K562 (cell line): Measurements from ENCODE around the gene BMF. TPM values are rescaled to one million over a fixed set of nuclear protein-coding genes. Genes with fewer than 3 reads are reported as not detected.

Experiments
- ATAC-seq: fragments of 200-7000 bp; cut with Tn5 transposase; 3 replicates; pipeline ENCODE4 v1.9.1; 2020; ENCODE audit warnings: moderate library complexity
- BruUV-seq: library from RNA; stranded (reverse); fragments of 400-500 nt; replicated peaks from 2 replicates; lab custom pipeline; 2021; lab: Mats Ljungman, UMichigan
- CTCF ChIA-PET: fragments of 300-600 bp; formaldehyde crosslinking; extraction: SDS; loops from one replicate; lab custom pipeline; 2021; ENCODE audit warnings: low intra/inter-chr PET ratio; lab: Yijun Ruan, JAX
- POLR2A ChIA-PET: fragments of 300-600, 350-650 bp; sonication (Branson Sonifier 250); formaldehyde crosslinking; extraction: SDS; loops from one replicate; lab custom pipeline; 2021; ENCODE audit warnings: antibody characterized with exemption, inconsistent platforms; lab: Yijun Ruan, JAX
- DNase-seq, 4 experiments: peaks; one replicate each; pipeline versions ENCODE4 v3.0.0 to v3.0.0-alpha.2; 2011 to 2018; ENCODE audit warnings: low spot score in 3 of 4, mixed read lengths in 3 of 4; ENCODE audit errors: extremely low read depth in 1 of 4
- FAIRE-seq: peaks from 2 replicates; lab custom pipeline; 2011; peaks lifted over from hg19 to GRCh38; lab: Jason Lieb, UNC
- H2AFZ ChIP-seq: 2 replicates; pipeline ENCODE4 v1.6.0; 2011; ENCODE audit warnings: low read depth, low read length, control low read depth, inconsistent platforms
- H3K27ac ChIP-seq: fragments of 200-600 bp; 3 replicates; pipeline ENCODE4 v1.8.0; 2011; ENCODE audit warnings: low read depth, mild to moderate bottlenecking, control low read depth, inconsistent platforms, low read length, moderate library complexity, mixed read lengths; ENCODE audit errors: extremely low read depth
- H3K27me3 ChIP-seq, 2 experiments: fragments of 300-600 bp in 1 of 2; 2 replicates in 1 of 2; 3 replicates in 1 of 2; pipeline versions ENCODE4 v1.6.0 to v1.8.0; 2011; ENCODE audit warnings: inconsistent platforms in 2 of 2, low read length in 2 of 2, mild to moderate bottlenecking in 1 of 2, mixed read lengths in 1 of 2, moderate library complexity in 1 of 2; ENCODE audit not compliant: control insufficient read depth in 2 of 2, insufficient read depth in 2 of 2
- H3K36me3 ChIP-seq: fragments of 300-600 bp; 3 replicates; pipeline ENCODE4 v1.8.0; 2011; ENCODE audit warnings: mild to moderate bottlenecking, low read length, inconsistent platforms; ENCODE audit not compliant: control insufficient read depth, insufficient read depth
- H3K4me1 ChIP-seq, 2 experiments: fragments of 200-600 bp in 1 of 2; replicated peaks in 1 of 2; 2 replicates in 1 of 2; 3 replicates in 1 of 2; pipeline versions ENCODE4 v1.5.1 to v1.8.0; 2011; ENCODE audit warnings: inconsistent platforms in 2 of 2, low read length in 2 of 2, mild to moderate bottlenecking in 1 of 2, mixed read lengths in 1 of 2, moderate library complexity in 1 of 2; ENCODE audit not compliant: control insufficient read depth in 2 of 2, insufficient read depth in 2 of 2
- H3K4me2 ChIP-seq: 2 replicates; pipeline ENCODE4 v1.6.1; 2011; ENCODE audit warnings: low read length, control low read depth, inconsistent platforms, mixed read lengths; ENCODE audit not compliant: insufficient read depth
- H3K4me3 ChIP-seq: fragments of 200-600 bp; sonication (generic), shearing (Covaris generic); 2 replicates; pipeline ENCODE4 v1.5.1; 2016; ENCODE audit warnings: control low read depth, inconsistent platforms
- H3K79me2 ChIP-seq: fragments of 200-600 bp; 3 replicates; pipeline ENCODE4 v1.8.0; 2011; ENCODE audit warnings: low read length, inconsistent platforms; ENCODE audit not compliant: control insufficient read depth, insufficient read depth
- H3K9ac ChIP-seq, 2 experiments: 2 replicates each; pipeline versions ENCODE4 v1.6.0 to v1.6.1; 2011; ENCODE audit warnings: low read depth in 2 of 2, low read length in 2 of 2, control low read depth in 1 of 2, inconsistent platforms in 1 of 2, mild to moderate bottlenecking in 1 of 2, mixed read lengths in 1 of 2; ENCODE audit not compliant: insufficient read depth in 1 of 2
- H3K9me1 ChIP-seq: one replicate; pipeline ENCODE4 v1.6.0; 2011; ENCODE audit warnings: inconsistent platforms, mild to moderate bottlenecking, low read length, moderate library complexity; ENCODE audit not compliant: control insufficient read depth, insufficient read depth
- H3K9me3 ChIP-seq: replicated peaks from 2 replicates; pipeline ENCODE4 v1.5.1; 2011; ENCODE audit warnings: low read depth, low read length, inconsistent platforms; ENCODE audit not compliant: control insufficient read depth, insufficient read depth
- H4K20me1 ChIP-seq: replicated peaks from 2 replicates; pipeline ENCODE4 v1.6.1; 2011; ENCODE audit warnings: low read length, inconsistent platforms, mixed read lengths; ENCODE audit not compliant: control insufficient read depth, insufficient read depth
- HDGF ChIP-seq: fragments of 450-650 bp; IDR thresholded peaks from 2 replicates; pipeline ENCODE4 v1.6.1; 2016
- HMGN3 ChIP-seq: IDR thresholded peaks from 2 replicates; pipeline ENCODE4 v1.6.1; 2011; ENCODE audit warnings: borderline replicate concordance, low read depth, mild to moderate bottlenecking, mixed read lengths, low read length; ENCODE audit not compliant: insufficient read length; ENCODE audit errors: extremely low read depth
- NR2C1 ChIP-seq, 2 experiments: fragments of 450-650 bp; IDR thresholded peaks; 2 replicates each; pipeline ENCODE4 v1.6.1; 2017; ENCODE audit warnings: mild to moderate bottlenecking in 2 of 2, antibody characterized with exemption in 1 of 2, inconsistent platforms in 1 of 2, missing compliant biosample characterization in 1 of 2, missing genetic modification characterization in 1 of 2
- NR2C2 ChIP-seq, 2 experiments: fragments of 200-800 bp in 1 of 2; sonication (Bioruptor generic) in 1 of 2; sonication (generic) in 1 of 2; formaldehyde crosslinking in 1 of 2; IDR thresholded peaks; 2 replicates each; pipeline versions ENCODE4 v1.6.1 to v1.8.0; 2016 to 2022; ENCODE audit warnings: mild to moderate bottlenecking in 1 of 2, missing compliant biosample characterization in 1 of 2, missing genetic modification characterization in 1 of 2, missing genetic modification reagents in 1 of 2
- PML ChIP-seq: IDR thresholded peaks from 2 replicates; pipeline ENCODE4 v1.6.1; 2012; ENCODE audit warnings: low read length, inconsistent platforms
- RAD51 ChIP-seq: fragments of 450-650 bp; IDR thresholded peaks from 2 replicates; pipeline ENCODE4 v1.7.1; 2016; ENCODE audit warnings: low read depth, mild to moderate bottlenecking, borderline replicate concordance
- SPI1 ChIP-seq: IDR thresholded peaks from 2 replicates; pipeline ENCODE4 v1.6.1; 2011; ENCODE audit warnings: low read depth, low read length, control low read depth, borderline replicate concordance
- TEAD1 ChIP-seq, 2 experiments: fragments of 450-650 bp in 1 of 2; sonication (generic) in 1 of 2; formaldehyde crosslinking; IDR thresholded peaks; 2 replicates each; pipeline versions ENCODE4 v1.4.0 to v1.8.0; 2020 to 2022; ENCODE audit warnings: mild to moderate bottlenecking in 2 of 2, missing genetic modification reagents in 1 of 2
- USF2 ChIP-seq: sonication (generic); formaldehyde crosslinking; IDR thresholded peaks from 2 replicates; pipeline ENCODE4 v1.5.0; 2020; ENCODE audit warnings: missing genetic modification reagents
- YY1 ChIP-seq, 3 experiments: IDR thresholded peaks; 2 replicates each; pipeline ENCODE4 v1.6.1; 2011; ENCODE audit warnings: low read length in 2 of 3, mild to moderate bottlenecking in 2 of 3, moderate library complexity in 2 of 3, borderline replicate concordance in 1 of 3, control low read depth in 1 of 3, low read depth in 1 of 3; ENCODE audit not compliant: insufficient read depth in 3 of 3, insufficient replicate concordance in 2 of 3, control insufficient read depth in 1 of 3, insufficient read length in 1 of 3; ENCODE audit errors: extremely low read depth in 1 of 3
- ZNF707 ChIP-seq: fragments of 250-450 bp; sonication (Bioruptor Pico); conservative IDR thresholded peaks from 2 replicates; pipeline ENCODE4 v1.8.0; 2022; ENCODE audit warnings: inconsistent platforms, mild to moderate bottlenecking, moderate library complexity
- WGBS: fragments of 100-300 bp; shearing (Covaris generic); methylation state at CpG from one replicate; pipeline ENCODE4 v1.1.6; 2016; ENCODE audit warnings: low coverage, mixed read lengths; ENCODE audit not compliant: insufficient coverage; ENCODE audit errors: missing lambda C conversion rate; 5-methylcytosine and 5-hydroxymethylcytosine counted together
- in situ Hi-C: fragments of 300-500 bp; cut with MboI; formaldehyde crosslinking; loops from 4 replicates; pipeline ENCODE4 v1.15.0; 2018; ENCODE audit warnings: inconsistent platforms, mixed read lengths
- intact Hi-C: fragments of 100-400 bp; cut with micrococcal nuclease; formaldehyde crosslinking; loops from 2 replicates; pipeline ENCODE4 v1.14.2; 2022
- polyA plus RNA-seq, 8 experiments: library from polyadenylated mRNA; depleted of rRNA in 4 of 8; stranded (reverse) in 5 of 8; unstranded in 3 of 8; fragments of >200 nt; fragmentation: Nextera tagmentation in 2 of 8; fragmentation: Illumina TruSeq in 1 of 8; extraction: Ambion mirVana in 2 of 8; extraction: Trizol in 1 of 8; gene quantifications; 2 replicates each; pipeline versions ENCODE4 v1.2.1 to v1.2.3, GENCODE V29; 2011 to 2014; ENCODE audit warnings: inconsistent platforms in 1 of 8, missing spikeins in 1 of 8
- total RNA-seq, 7 experiments: library from RNA; depleted of rRNA in 6 of 7; stranded (reverse); fragments of >200 nt in 6 of 7; fragmentation: Illumina TruSeq in 2 of 7; extraction: Trizol in 2 of 7; gene quantifications; 2 replicates each; pipeline versions ENCODE4 v1.2.1 to v1.2.3, GENCODE V29; 2011 to 2021; ENCODE audit warnings: low replicate concordance in 1 of 7
- TF ChIP-seq, protein P1 (sequence below): fragments of 200-400 bp; formaldehyde crosslinking; IDR thresholded peaks from 2 replicates; pipeline ENCODE4 v1.6.1; 2017; ENCODE audit warnings: mild to moderate bottlenecking, low read depth, low read length, moderate library complexity

The BMF gene
- total and polyA plus RNA-seq, 9 of the 15 experiments (the other 6 are each of a cell fraction or from before 2014, with no cell fraction given) = 0.25 to 0.91 (median 0.59) TPM; not detected in 2

DNA sequence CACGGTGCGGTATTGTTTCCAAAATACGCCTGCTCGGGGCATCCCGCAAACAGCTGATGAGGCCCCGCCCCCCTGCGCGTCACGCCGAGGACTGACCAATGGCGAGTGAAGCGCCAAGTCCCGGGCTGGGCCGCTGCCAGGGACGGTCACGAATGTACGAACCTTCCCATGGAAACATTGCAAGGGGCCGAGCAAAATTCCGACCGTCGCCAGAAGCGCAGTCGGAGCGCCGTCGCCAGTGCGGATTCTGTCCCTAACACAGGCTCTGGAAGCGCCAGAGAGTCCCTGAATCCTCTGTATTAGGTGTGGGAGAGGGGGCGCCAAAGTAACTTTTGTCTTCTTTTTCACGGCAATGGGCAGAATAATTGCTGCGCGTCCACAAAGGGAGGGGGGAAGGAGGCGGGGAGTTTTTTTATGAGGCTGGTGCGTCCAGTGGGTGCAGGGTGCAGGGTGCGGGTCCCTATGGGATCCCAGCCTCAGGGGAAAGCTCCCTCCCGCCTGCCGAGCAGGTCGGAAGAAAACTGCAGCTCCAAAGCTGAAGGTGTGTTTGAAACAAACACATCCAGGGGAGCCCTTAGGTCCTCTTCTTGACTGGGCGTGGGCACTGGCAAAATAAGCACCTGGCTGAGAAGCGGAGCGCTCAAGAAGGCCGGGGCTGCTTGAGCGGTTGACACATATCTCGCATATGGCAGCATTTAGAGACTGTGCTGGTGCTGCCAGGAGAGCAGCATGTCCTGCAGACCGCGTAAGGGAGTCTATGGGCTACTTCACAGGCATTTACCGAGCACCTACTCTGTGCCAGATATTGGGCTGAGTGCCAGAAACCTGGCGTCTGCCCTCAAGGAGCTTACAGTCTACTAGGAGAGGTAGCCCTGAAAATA is at the start of gene BMF (continued):
- no peak for TF ChIP-seq ZNF707

GRCh38 chr15:40157778-40158447 is 49.2 kb upstream of the BMF start:
- Histone ChIP-seq H3K9me3 (no peaks in the 10 kb centered on the region), H4K20me1 (peaks cover 6% of the 10 kb centered on the region; the same call in 1 of the 2 replicates), H3K9ac (no peak overlapping the region), H3K4me2 (no peak overlapping the region), H3K4me3 (no peak overlapping the region), H3K27ac (no peak overlapping the region), H3K4me1 (peaks cover 0 to 14% of the 10 kb centered on the region in 2 experiments; a peak in 3 of 5 replicates), H3K79me2 (peaks cover 21% of the 10 kb centered on the region), H3K36me3 (peaks cover 6% of the 10 kb centered on the region; the same call in 2 of the 3 replicates), H2AFZ (peak overlapping the region; percentile 83), H3K9me1 (no peaks in the 10 kb centered on the region), H3K27me3 (no peaks in the 10 kb centered on the region)
- intact Hi-C loops = no loop called here
- BruUV-seq = no TSS peak
- ATAC-seq = no peak
- POLR2A ChIA-PET = interaction anchor here (0.6 to 1.2 kb wide), 4 partner anchors 11 to 537 kb away, joined by 3 to 9 read pairs (median 3); no protein-coding TSS in a partner anchor
- WGBS = 60% methylated on average over 7 of the region's 7 CpGs
- peak in 1 of 4 experiments; percentile 17 for DNase-seq
- CTCF ChIA-PET = no interaction called here
- no peak for FAIRE-seq
- in situ Hi-C loops = no loop called here
- TF ChIP-seq PML (no peak), TEAD1 (CRISPR knock-in tag; IDR thresholded peaks at IDR 0.05) (no peak), NR2C2 (CRISPR knock-in tag; IDR thresholded peaks at IDR 0.05) (no peak), NR2C2 (tag; IDR thresholded peaks at IDR 0.05) (peak; percentile 62), HMGN3 (no peak), RAD51 (0 out of 2 replicates have a peak, but pooled peaks have one; percentile 21), HDGF (no peak), YY1 (IDR thresholded peaks at IDR 0.05; ENCODE audit: borderline replicate concordance in 1 of 3, control insufficient read depth in 1 of 3, extremely low read depth in 1 of 3, insufficient read depth in 3 of 3, insufficient read length in 1 of 3, insufficient replicate concordance in 2 of 3, low read depth in 1 of 3, low read length in 2 of 3) (peak in 1 of 3 experiments; percentile 23), SPI1 (peak; percentile 73; the same call in 1 of the 2 replicates), NR2C1 (IDR thresholded peaks at IDR 0.05) (no peak), NR2C1 (tag; IDR thresholded peaks at IDR 0.05) (peak; percentile 68), USF2 (CRISPR knock-in tag) (0 out of 2 replicates have a peak, but pooled peaks have one; percentile 20)
- TF ChIP-seq, protein P1, sequence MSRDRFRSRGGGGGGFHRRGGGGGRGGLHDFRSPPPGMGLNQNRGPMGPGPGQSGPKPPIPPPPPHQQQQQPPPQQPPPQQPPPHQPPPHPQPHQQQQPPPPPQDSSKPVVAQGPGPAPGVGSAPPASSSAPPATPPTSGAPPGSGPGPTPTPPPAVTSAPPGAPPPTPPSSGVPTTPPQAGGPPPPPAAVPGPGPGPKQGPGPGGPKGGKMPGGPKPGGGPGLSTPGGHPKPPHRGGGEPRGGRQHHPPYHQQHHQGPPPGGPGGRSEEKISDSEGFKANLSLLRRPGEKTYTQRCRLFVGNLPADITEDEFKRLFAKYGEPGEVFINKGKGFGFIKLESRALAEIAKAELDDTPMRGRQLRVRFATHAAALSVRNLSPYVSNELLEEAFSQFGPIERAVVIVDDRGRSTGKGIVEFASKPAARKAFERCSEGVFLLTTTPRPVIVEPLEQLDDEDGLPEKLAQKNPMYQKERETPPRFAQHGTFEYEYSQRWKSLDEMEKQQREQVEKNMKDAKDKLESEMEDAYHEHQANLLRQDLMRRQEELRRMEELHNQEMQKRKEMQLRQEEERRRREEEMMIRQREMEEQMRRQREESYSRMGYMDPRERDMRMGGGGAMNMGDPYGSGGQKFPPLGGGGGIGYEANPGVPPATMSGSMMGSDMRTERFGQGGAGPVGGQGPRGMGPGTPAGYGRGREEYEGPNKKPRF = no peak
